Measurements from ENCODE around the gene ZNF672.

Gene ZNF672

GRCh38 chr1:248851390-248851789 lies 13.4 kb downstream of the ZNF672 start:
- H3K9ac ChIP-seq (ENCODE audit: low read depth, low read length) = no peak overlapping the region
- H3K4me1 ChIP-seq (ENCODE audit: control insufficient read depth, insufficient read depth, low read length) = no peaks in the 10 kb centered on the region
- no peaks in the 10 kb centered on the region for H3K27me3 ChIP-seq (ENCODE audit: control insufficient read depth, insufficient read depth, low read length)
- peaks cover 31% of the 10 kb centered on the region for H3K36me3 ChIP-seq (ENCODE audit: control insufficient read depth, insufficient read depth, low read length)
- no peak overlapping the region for H3K4me3 ChIP-seq (ENCODE audit: low read depth, low read length)
- H3K9me3 ChIP-seq (ENCODE audit: control insufficient read depth, insufficient read depth, low read length) = no peaks in the 10 kb centered on the region

- Histone ChIP-seq H3K9ac (ENCODE audit: low read depth, low read length) (no peak overlapping the region), H3K4me3 (ENCODE audit: low read depth, low read length) (no peak overlapping the region)
Observed at GRCh38 chr1:248852481-248853405, 14.7 kb downstream of the ZNF672 start.

GRCh38 chr1:248853663-248854375 lies 15.8 kb downstream of the ZNF672 start:
- peaks cover 19% of the 10 kb centered on the region for H3K36me3 ChIP-seq (ENCODE audit: control insufficient read depth, insufficient read depth, low read length)
- H3K27me3 ChIP-seq (ENCODE audit: control insufficient read depth, insufficient read depth, low read length) = no peaks in the 10 kb centered on the region
- H3K9ac ChIP-seq (ENCODE audit: low read depth, low read length) = no peak overlapping the region

More at GRCh38 chr1:248852481-248853405, 14.7 kb downstream of the ZNF672 start:
- H3K27me3 ChIP-seq (ENCODE audit: control insufficient read depth, insufficient read depth, low read length) = no peaks in the 10 kb centered on the region
- H3K4me1 ChIP-seq (ENCODE audit: control insufficient read depth, insufficient read depth, low read length) = peaks cover 5% of the 10 kb centered on the region
- peaks cover 29% of the 10 kb centered on the region for H3K36me3 ChIP-seq (ENCODE audit: control insufficient read depth, insufficient read depth, low read length)
- H3K9me3 ChIP-seq (ENCODE audit: control insufficient read depth, insufficient read depth, low read length) = no peaks in the 10 kb centered on the region

GRCh38 chr1:248855580-248855979 lies 17.6 kb downstream of the ZNF672 start:
- no peak overlapping the region for H3K9ac ChIP-seq (ENCODE audit: low read depth, low read length)
- peaks cover 10% of the 10 kb centered on the region for H3K27me3 ChIP-seq (ENCODE audit: control insufficient read depth, insufficient read depth, low read length)
- peaks cover 11% of the 10 kb centered on the region for H3K36me3 ChIP-seq (ENCODE audit: control insufficient read depth, insufficient read depth, low read length)
- H3K4me3 ChIP-seq (ENCODE audit: low read depth, low read length) = no peak overlapping the region
- no peaks in the 10 kb centered on the region for H3K9me3 ChIP-seq (ENCODE audit: control insufficient read depth, insufficient read depth, low read length)
- H3K4me1 ChIP-seq (ENCODE audit: control insufficient read depth, insufficient read depth, low read length) = peaks cover 5% of the 10 kb centered on the region

More at GRCh38 chr1:248853663-248854375, 15.8 kb downstream of the ZNF672 start:
- Histone ChIP-seq H3K4me1 (ENCODE audit: control insufficient read depth, insufficient read depth, low read length) (peaks cover 5% of the 10 kb centered on the region), H3K9me3 (ENCODE audit: control insufficient read depth, insufficient read depth, low read length) (no peaks in the 10 kb centered on the region), H3K4me3 (ENCODE audit: low read depth, low read length) (no peak overlapping the region)

GRCh38 chr1:248856176-248856575 lies 18.2 kb downstream of the ZNF672 start:
- H3K9me3 ChIP-seq (ENCODE audit: control insufficient read depth, insufficient read depth, low read length) = no peaks in the 10 kb centered on the region
- H3K9ac ChIP-seq (ENCODE audit: low read depth, low read length) = no peak overlapping the region
- H3K36me3 ChIP-seq (ENCODE audit: control insufficient read depth, insufficient read depth, low read length) = peaks cover 11% of the 10 kb centered on the region
- peaks cover 5% of the 10 kb centered on the region for H3K4me1 ChIP-seq (ENCODE audit: control insufficient read depth, insufficient read depth, low read length)
- H3K27me3 ChIP-seq (ENCODE audit: control insufficient read depth, insufficient read depth, low read length) = peaks cover 15% of the 10 kb centered on the region
- no peak overlapping the region for H3K4me3 ChIP-seq (ENCODE audit: low read depth, low read length)

GRCh38 chr1:248857201-248857600 lies 19.2 kb downstream of the ZNF672 start:
- peak overlapping the region; percentile 68 for H3K9ac ChIP-seq (ENCODE audit: low read depth, low read length)
- H3K36me3 ChIP-seq (ENCODE audit: control insufficient read depth, insufficient read depth, low read length) = peaks cover 11% of the 10 kb centered on the region
- H3K9me3 ChIP-seq (ENCODE audit: control insufficient read depth, insufficient read depth, low read length) = no peaks in the 10 kb centered on the region
- peak overlapping the region; percentile 88 for H3K4me3 ChIP-seq (ENCODE audit: low read depth, low read length)
- peaks cover 5% of the 10 kb centered on the region for H3K4me1 ChIP-seq (ENCODE audit: control insufficient read depth, insufficient read depth, low read length)
- H3K27me3 ChIP-seq (ENCODE audit: control insufficient read depth, insufficient read depth, low read length) = peaks cover 25% of the 10 kb centered on the region

- Histone ChIP-seq H3K9me3 (ENCODE audit: control insufficient read depth, insufficient read depth, low read length) (no peaks in the 10 kb centered on the region), H3K4me3 (ENCODE audit: low read depth, low read length) (peak overlapping the region; percentile 88), H3K36me3 (ENCODE audit: control insufficient read depth, insufficient read depth, low read length) (peaks cover 11% of the 10 kb centered on the region), H3K9ac (ENCODE audit: low read depth, low read length) (peak overlapping the region; percentile 68), H3K27me3 (ENCODE audit: control insufficient read depth, insufficient read depth, low read length) (peaks cover 30% of the 10 kb centered on the region), H3K4me1 (ENCODE audit: control insufficient read depth, insufficient read depth, low read length) (peaks cover 5% of the 10 kb centered on the region)
Observed at GRCh38 chr1:248857749-248858095, 19.7 kb downstream of the ZNF672 start.

- Histone ChIP-seq H3K27me3 (ENCODE audit: control insufficient read depth, insufficient read depth, low read length) (peaks cover 34% of the 10 kb centered on the region), H3K4me3 (ENCODE audit: low read depth, low read length) (peak overlapping the region; percentile 88), H3K36me3 (ENCODE audit: control insufficient read depth, insufficient read depth, low read length) (peaks cover 11% of the 10 kb centered on the region), H3K9me3 (ENCODE audit: control insufficient read depth, insufficient read depth, low read length) (no peaks in the 10 kb centered on the region), H3K4me1 (ENCODE audit: control insufficient read depth, insufficient read depth, low read length) (peaks cover 5% of the 10 kb centered on the region), H3K9ac (ENCODE audit: low read depth, low read length) (peak overlapping the region; percentile 68)
Observed at GRCh38 chr1:248858096-248858890, 20.3 kb downstream of the ZNF672 start.

GRCh38 chr1:248858891-248859889 lies 21.2 kb downstream of the ZNF672 start, which contains the start of gene ZNF692:
Gene ZNF692 (minus strand): TSS chr1:248859085. CDS start chr1:248858309, 776 bp downstream.
- Histone ChIP-seq H3K27me3 (ENCODE audit: control insufficient read depth, insufficient read depth, low read length) (peaks cover 40% of the 10 kb centered on the region), H3K9me3 (ENCODE audit: control insufficient read depth, insufficient read depth, low read length) (no peaks in the 10 kb centered on the region), H3K9ac (ENCODE audit: low read depth, low read length) (peak within 1 kb of the TSS; percentile 82), H3K4me3 (ENCODE audit: low read depth, low read length) (peak within 1 kb of the TSS; percentile 88), H3K36me3 (ENCODE audit: control insufficient read depth, insufficient read depth, low read length) (peaks cover 6% of the 10 kb centered on the region), H3K4me1 (ENCODE audit: control insufficient read depth, insufficient read depth, low read length) (peaks cover 7% of the 10 kb centered on the region)

- peaks cover 6% of the 10 kb centered on the region for H3K36me3 ChIP-seq (ENCODE audit: control insufficient read depth, insufficient read depth, low read length)
- no peak overlapping the region for H3K4me3 ChIP-seq (ENCODE audit: low read depth, low read length)
- H3K9ac ChIP-seq (ENCODE audit: low read depth, low read length) = no peak overlapping the region
- H3K27me3 ChIP-seq (ENCODE audit: control insufficient read depth, insufficient read depth, low read length) = peaks cover 48% of the 10 kb centered on the region
- H3K9me3 ChIP-seq (ENCODE audit: control insufficient read depth, insufficient read depth, low read length) = no peaks in the 10 kb centered on the region
- H3K4me1 ChIP-seq (ENCODE audit: control insufficient read depth, insufficient read depth, low read length) = peaks cover 7% of the 10 kb centered on the region
Observed at GRCh38 chr1:248860007-248860406, 22.0 kb downstream of the ZNF672 start.

All from iPS-15b (cell line).